Stimulated activated CD4-positive, alpha-beta T cell treated with anti-CD3 and anti-CD28 coated beads, Interleukin-15, amount 100 ng/mL, for 1 hour (primary cell): ENCODE measurements around the gene TET1.
"Not testable (repeated sequence)": the region's sequence is repeated elsewhere in the genome, so short reads cannot be mapped to it uniquely, and the experiment has no call there.

ENCODE experiments used
- DNase-seq, 2 donors: peaks; one replicate each; pipeline ENCODE4 v3.0.0-alpha.2; 2020; ENCODE audit warnings: low read depth in 1 of 2, low spot score in 1 of 2

TET1 gene

GRCh38 chr10:68560186-68560942 is at the start of gene TET1:
TET1 (plus strand) TSS chr10:68560337; CDS start chr10:68572339, 12,002 bp downstream.
- no peak for DNase-seq

DNA sequence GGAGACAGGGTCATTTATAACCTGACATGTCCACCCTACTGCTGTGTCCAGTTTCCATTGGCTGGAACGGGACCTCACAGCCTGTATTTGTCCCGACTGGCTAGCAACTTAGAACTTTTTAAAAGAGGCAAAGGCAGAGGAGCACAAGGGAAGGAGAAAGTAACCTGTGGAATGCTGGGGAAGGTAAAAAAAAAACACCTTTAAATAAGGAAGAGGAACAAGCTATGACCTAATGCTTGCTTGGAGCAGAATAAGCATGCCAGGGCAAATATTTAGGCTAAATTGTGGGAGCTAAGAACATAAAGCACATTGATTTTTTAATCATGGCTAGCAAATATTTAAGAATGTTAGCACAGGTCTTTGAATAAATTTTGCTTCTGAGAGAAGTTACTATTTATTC is 43.9 kb upstream of the TET1 start:
- not testable (repeated sequence) for DNase-seq

DNA sequence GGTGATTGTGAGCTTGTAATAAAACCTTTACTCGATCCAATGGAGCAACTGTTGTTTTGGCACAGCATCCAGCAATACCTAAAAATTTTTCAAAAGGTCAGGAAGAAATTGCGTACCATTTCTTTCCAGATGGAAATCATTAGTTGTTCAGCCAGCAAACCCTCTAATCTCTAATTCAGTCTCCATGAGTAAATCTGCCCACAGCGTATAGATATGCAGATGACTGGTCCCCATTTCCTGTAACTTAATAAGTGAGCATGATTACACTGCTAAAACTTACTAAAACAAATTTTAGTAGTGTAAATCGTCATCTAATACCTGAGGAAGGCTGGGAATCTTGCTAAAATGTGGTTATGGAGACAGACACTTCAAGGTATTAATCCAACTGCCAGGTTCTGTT is 43.4 kb upstream of the TET1 start:
- no peak for DNase-seq

- DNase-seq, result no peak
These were observed 42.9 kb upstream of the TET1 start for GRCh38 chr10:68517188-68517587.

DNA sequence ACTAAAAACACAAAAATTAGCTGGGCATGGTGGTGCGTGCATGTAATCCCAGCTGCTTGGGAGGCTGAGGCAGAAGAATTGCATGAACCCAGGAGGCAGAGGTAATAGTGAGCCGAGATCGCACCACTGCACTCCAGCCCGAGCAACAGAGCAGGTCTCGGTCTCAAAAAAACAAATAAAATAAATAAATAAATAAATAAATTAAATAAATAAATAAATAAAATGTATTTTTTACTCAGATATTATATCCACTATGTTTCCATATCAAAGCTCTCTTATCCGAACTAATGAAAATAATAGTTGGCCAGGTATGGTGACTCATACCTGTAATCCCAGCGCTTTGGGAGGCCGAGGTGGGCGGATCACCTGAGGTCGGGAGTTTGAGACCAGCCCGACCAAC is 41.5 kb upstream of the TET1 start:
- DNase-seq, result not testable (repeated sequence)

DNA sequence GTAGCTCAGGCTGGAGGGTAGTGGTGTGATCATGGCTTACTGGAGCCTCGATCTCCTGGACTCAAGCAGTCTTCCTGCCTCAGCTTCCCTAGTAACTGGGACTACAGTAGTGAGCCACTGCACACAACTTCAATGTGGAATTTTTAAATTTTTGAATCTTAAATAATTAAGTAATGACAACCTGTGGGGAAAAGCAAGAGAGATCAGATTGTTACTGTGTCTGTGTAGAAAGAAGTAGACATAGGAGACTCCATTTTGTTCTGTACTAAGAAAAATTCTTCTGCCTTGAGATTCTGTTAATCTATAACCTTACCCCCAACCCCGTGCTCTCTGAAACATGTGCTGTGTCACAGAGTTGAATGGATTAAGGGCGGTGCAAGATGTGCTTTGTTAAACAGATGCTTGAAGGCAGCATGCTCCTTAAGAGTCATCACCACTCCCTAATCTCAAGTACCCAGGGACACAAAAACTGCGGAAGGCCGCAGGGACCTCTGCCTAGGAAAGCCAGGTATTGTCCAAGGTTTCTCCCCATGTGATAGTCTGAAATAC is 34.6 kb upstream of the TET1 start:
- not testable (repeated sequence) for DNase-seq

DNA sequence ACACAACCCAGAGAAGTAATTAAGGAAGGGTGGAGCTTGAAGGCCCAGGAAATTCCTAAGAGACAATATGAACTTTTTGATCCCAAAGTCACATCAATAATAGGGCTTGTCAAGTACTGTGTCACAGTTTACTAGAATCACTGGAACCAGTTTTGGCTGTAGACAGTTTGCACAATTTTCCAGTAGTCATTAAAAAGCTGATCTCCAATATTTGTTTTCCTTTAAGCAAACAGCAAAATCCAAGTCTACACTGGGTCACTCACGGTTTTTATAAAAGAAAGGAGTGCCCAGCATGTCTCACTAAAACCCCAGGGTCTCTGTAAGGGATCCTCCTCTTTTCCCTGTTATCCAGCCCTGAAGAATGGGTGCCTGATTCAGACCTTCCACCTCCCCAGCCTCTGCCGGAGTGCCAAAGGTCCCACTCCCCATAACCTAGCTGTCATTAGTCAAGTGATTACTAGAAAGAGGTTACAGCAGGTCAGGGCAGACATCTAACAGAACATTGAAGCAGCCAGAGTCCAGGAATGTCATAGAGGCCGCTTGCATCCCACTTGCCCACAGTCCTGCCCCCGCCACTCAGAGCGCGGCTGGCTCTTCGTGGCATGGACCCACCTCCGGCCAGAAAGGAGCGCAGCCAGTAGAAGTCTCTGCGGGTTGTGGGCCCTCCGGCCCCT is 33.4 kb upstream of the TET1 start:
- DNase-seq, result no peak

DNA sequence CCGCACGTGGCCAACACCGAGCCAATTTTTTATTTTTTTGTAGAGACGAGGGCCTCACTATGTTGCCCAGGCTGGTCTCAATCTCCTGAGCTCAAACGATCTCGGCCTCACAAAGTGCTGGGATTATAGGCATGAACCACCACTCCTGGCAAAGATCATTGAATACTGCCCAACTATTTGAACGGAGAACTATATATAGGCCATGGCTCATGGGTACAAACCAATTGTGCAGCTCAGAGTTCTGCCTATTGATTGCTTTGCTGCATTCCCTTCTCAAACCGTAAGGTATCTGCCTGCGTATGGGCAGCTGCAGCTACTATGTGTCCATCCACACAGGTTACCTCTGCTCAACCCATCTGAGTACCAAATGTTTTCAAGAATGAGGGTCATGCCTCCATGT is 23.2 kb upstream of the TET1 start:
- DNase-seq, result no peak

DNA sequence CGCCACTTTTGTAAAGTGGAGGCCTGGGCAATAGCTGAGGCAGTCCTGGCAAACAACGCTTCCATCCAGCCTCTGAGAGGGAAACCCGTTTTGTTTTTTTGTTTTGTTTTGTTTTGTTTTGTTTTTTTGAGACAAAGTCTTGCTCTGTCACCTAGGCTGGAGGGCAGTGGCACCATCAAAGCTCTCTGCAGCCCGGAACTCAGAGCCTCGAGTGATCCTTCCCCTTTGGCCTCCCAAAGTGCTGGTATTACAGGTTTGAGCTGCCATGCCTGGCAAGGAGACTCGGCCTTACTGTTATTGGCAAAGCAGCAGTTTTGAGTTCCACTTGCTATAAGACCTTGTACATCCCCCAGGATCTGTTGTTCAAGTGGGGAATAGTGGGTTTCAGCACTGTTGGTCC is 22.3 kb upstream of the TET1 start:
- no peak for DNase-seq

DNA sequence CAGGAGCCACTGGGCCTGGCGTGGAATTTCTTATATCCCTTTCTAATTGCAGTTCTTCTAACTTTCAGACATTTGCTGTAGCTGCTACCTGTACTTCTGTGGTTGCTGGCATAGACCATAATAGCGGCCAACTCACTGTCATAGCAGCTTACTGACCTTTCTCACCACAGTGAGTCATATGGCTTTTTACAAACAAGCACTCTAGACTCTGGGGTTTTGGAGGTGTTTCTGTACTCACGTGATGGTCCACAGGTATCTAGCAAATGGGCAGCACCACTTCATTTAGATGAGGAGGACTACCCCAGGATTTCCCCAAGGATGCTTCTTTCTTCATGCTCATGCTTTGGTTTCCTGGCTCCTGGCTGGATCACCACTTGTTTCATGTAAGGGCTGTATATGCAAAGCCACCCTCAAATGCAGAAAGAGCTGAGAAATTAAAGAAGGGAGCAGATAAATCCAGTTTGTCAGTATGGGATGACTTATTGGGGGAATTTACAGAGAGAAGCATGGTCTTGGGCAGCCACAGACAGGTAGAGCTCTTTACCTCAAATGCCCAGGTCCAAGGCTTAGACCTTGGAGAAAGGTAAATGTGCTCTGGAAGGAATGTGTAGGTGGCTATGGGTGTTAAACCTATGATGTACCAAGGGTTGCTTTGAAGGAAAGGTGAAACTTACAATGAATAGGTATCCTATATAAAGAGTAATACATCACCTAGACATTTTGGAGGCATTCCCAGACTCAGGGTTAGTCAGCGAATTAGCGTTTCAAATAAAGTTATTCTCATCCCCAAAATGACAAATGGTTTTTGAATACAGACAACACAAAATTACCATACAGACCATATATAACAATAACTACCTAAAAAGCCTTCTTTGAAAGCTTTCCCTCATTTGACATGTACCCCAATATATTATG is 16.9 kb upstream of the TET1 start:
- no peak for DNase-seq

DNA sequence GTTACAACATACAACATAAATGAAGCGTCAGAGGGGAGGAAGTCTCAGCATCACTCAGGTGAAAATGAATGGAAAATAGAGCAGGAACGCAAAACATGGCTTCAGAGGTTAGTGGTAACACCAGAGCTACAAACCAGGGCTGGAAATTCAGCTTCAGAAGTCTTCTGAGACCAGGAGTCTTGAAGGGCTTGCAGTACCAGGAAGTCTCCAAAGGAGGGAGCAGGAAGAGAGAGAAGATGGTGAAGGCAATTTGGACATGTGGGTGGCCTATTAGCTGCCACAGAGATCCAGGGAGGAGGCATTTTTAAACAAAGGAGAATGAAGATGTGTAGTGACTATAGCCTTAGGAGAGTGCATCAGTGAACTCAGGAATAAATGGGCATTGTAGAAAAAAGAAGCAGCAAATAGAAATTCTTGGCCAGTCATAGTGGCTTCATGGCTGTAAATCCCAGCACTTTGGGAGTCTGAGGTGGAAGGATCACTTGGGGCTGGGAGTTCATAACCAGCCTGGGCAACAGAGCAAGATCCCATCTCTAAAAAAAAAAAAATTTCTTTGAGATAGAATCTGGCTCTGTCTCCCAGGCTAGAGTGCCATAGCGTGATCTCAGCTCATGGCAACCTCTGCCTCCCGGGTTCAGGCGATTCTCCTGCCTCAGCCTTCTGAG is 9.3 kb upstream of the TET1 start:
- DNase-seq, result no peak

DNA sequence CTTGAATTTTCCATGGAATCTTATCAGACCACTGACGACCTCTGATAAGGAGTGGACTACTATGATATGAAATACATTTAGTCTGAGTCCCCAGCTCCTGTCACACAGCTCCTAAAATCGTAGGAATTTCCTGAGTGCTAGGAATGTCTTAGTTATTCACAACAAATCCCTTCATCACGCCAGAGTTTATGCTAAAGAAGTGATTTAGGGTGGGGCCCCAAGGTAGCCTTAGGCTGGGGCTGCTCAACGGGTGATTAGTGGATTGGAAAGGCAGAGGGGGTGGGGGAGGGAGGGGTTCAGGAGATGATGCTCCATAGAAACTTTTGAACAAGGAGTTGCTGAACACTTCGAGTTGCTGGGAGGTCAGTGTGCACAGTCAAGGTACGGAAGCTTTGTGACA is 7.0 kb upstream of the TET1 start:
- DNase-seq, result no peak

GRCh38 chr10:68553599-68553998 is 6.5 kb upstream of the TET1 start:
- no peak for DNase-seq

DNA sequence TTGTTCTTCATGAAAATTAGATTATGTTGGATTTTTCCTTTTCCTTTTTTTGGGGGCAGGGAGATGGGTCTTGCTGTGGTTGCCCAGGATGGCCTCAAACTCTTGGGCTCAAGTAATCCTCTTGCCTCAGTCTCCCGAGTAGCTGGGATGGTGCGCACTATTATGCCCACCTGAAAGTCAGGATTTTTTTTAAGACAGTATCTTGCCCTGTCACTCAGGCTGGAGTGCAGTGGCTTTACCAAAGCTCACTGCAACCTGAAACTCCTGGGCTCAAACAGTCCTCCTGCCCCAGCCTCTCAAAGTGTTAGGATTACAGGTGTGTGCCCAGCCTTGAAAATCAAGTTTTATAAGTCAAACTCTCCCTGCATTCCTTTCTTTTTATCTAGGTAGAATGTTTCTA is 1.7 kb upstream of the TET1 start:
- DNase-seq, result no peak

- no peak for DNase-seq
These were observed 886 bp upstream of the TET1 start for GRCh38 chr10:68559251-68559650.

- DNase-seq, result no peak
These were observed 324 bp upstream of the TET1 start for GRCh38 chr10:68559841-68560185.

- no peak for DNase-seq
These were observed 1.1 kb downstream of the TET1 start for GRCh38 chr10:68560943-68561864.

DNA sequence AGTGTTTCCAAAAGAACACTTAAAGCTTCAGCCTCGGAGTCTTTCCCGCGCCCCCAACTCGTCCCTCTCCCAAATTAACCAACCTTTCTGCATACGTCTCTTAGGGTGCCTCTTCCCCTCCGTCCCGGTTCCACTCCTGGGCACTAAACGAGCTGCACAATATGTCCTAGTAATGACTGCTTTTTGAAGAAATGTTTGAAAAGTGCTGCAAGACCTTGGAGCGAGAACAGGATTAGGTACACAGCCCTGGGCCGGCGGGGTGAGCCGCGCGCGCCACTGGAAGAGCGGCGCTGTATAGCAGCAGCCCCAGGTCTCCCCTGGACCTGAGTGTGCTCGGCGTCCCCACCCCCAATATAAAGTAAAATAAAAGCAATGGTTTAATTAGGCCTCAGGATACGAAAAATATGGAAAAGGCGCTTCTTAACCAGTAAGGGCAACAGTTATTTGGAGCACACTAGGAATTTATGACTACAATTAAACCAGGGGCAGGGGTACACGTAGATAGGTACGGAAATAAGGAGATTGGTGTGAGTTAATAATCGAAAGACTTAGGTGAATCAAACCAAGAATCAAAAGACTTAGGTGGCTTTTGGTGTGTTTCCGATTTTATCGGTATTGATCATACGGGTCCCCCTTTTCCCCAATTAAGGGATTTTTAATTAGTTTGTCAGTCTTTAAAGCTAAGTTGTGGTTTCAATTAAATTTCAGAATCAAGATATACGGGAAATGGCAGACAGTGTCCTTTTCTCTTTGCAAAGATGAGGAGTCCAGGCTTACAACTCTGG is 1.9 kb downstream of the TET1 start:
- DNase-seq, result no peak
